Tibial artery (tissue), 4 donors: ENCODE data around the gene PLEKHB2.
"Not testable (repeated sequence)": the region's sequence is repeated elsewhere in the genome, so short reads cannot be mapped to it uniquely, and the experiment has no call there.

Source experiments
- DNase-seq, 2 donors: peaks; one replicate each; pipeline ENCODE4 v3.0.0-alpha.2; 2019
- H3K27ac ChIP-seq, 2 donors: fragments of 200-600 bp; sonication (generic) in 1 of 2; 1 replicate in 1 of 2; 2 replicates in 1 of 2; pipeline ENCODE4 v1.5.1; 2018 to 2019; ENCODE audit warnings: mild to moderate bottlenecking in 1 of 2
- H3K27me3 ChIP-seq, 2 donors: fragments of 200-600 bp; sonication (generic) in 1 of 2; one replicate each; pipeline versions ENCODE4 v1.5.1 to v1.6.0; 2016 to 2019
- H3K36me3 ChIP-seq, 3 donors: fragments of 200-600 bp; sonication (generic) in 2 of 3; one replicate each; pipeline ENCODE4 v1.5.1; 2016 to 2019; ENCODE audit warnings: mild to moderate bottlenecking in 2 of 3
- H3K4me1 ChIP-seq, 4 donors: fragments of 200-600 bp; sonication (generic) in 2 of 4; 1 replicate in 3 of 4; 2 replicates in 1 of 4; pipeline ENCODE4 v1.5.1; 2016 to 2019
- H3K4me3 ChIP-seq, 2 donors: fragments of 200-600 bp; sonication (generic) in 1 of 2; 1 replicate in 1 of 2; 2 replicates in 1 of 2; pipeline ENCODE4 v1.5.1; 2018 to 2019; ENCODE audit warnings: mild to moderate bottlenecking in 2 of 2
- H3K9me3 ChIP-seq, 3 donors: fragments of 200-600 bp; sonication (generic) in 1 of 3; one replicate each; pipeline ENCODE4 v1.5.1; 2016 to 2019
- intact Hi-C: fragments of 100-400 bp; cut with DNase I; formaldehyde crosslinking; loops from one replicate; pipeline ENCODE4 v1.15.0; 2023; ENCODE audit warnings: low total_unique reads
- TF ChIP-seq, protein P1 (sequence below), 2 experiments: fragments of 200-600 bp in 1 of 2; fragments of 450-650 bp in 1 of 2; IDR thresholded peaks; one replicate each; pipeline ENCODE4 v1.5.1; 2017 to 2019; ENCODE audit warnings: antibody characterized with exemption in 2 of 2, mild to moderate bottlenecking in 1 of 2, moderate library complexity in 1 of 2

The PLEKHB2 gene

DNA sequence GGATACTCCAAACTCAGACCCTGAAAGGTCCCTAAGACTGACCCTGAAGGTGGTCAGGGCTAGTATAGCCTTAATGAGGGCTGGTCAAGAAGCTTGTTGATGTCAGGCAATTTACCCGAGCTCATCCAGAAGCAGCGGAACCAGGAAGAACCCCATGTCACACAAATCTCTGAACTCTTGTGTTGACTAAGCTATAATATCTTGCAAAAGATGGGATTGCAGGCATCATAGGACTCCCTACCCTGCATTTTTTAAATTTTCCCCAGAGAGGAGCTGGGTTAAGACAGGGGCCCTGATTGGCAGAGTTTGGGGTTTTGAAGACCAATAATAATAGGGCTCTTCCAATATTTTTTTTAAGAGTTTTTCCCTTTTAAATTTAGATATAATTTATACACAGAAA is 2.0 kb upstream of the PLEKHB2 start:
- H3K27me3 ChIP-seq, result no peaks in the 10 kb centered on the region
- H3K4me1 ChIP-seq, result peaks cover 0 to 32% (median 20%) of the 10 kb centered on the region in 4 donors
- no peak overlapping the region for H3K4me3 ChIP-seq
- TF ChIP-seq, protein P1, sequence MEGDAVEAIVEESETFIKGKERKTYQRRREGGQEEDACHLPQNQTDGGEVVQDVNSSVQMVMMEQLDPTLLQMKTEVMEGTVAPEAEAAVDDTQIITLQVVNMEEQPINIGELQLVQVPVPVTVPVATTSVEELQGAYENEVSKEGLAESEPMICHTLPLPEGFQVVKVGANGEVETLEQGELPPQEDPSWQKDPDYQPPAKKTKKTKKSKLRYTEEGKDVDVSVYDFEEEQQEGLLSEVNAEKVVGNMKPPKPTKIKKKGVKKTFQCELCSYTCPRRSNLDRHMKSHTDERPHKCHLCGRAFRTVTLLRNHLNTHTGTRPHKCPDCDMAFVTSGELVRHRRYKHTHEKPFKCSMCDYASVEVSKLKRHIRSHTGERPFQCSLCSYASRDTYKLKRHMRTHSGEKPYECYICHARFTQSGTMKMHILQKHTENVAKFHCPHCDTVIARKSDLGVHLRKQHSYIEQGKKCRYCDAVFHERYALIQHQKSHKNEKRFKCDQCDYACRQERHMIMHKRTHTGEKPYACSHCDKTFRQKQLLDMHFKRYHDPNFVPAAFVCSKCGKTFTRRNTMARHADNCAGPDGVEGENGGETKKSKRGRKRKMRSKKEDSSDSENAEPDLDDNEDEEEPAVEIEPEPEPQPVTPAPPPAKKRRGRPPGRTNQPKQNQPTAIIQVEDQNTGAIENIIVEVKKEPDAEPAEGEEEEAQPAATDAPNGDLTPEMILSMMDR (IDR thresholded peaks at IDR 0.05), result no peak
- no peaks in the 10 kb centered on the region for H3K36me3 ChIP-seq
- DNase-seq, result no peak
- H3K27ac ChIP-seq, result peak overlapping the region in 1 of 2 donors; percentile 18
- intact Hi-C loops, result no loop called here
- H3K9me3 ChIP-seq, result no peaks in the 10 kb centered on the region

DNA sequence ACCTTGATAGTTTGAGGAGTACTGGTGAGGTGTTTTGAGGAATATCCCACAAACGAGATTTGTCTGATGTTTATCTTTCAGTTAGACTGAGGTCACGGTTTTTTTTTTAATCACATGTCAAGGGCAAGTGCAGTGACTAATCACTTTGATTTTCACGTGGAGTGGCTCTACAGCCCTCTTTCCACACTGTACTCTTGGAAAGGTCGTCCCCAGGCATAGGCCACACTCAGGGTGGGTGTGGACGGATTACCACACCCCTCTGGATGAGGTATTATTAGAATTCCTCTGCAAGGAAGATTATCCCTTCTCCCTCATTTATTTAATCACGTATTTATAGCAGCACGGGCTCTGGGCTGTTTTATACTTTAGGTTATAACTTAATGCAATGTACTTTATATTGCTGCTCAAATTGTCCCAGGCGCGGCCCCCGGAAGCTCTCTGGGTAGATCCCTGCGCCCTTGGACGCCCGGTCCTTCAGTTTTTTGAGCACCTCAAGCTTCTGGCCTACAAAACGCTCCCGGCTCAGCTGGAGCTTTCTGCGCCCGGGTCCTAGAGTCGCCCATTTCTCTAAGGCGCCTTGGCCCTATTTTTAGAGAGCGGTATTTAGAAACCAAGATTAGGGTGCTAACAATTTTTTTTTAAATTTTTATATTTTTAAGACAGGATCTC is 515 bp upstream of the PLEKHB2 start:
- Histone ChIP-seq H3K36me3 (no peaks in the 10 kb centered on the region), H3K4me1 (peaks cover 0 to 34% (median 20%) of the 10 kb centered on the region in 4 donors), H3K27ac (peak overlapping the region; percentile 90 to 91), H3K4me3 (peak overlapping the region; percentile 86 to 88), H3K9me3 (no peaks in the 10 kb centered on the region), H3K27me3 (no peaks in the 10 kb centered on the region)
- TF ChIP-seq, protein P1 (IDR thresholded peaks at IDR 0.05), result no peak
- intact Hi-C loops, result no loop called here
- peak; percentile 76 to 78 for DNase-seq

DNA sequence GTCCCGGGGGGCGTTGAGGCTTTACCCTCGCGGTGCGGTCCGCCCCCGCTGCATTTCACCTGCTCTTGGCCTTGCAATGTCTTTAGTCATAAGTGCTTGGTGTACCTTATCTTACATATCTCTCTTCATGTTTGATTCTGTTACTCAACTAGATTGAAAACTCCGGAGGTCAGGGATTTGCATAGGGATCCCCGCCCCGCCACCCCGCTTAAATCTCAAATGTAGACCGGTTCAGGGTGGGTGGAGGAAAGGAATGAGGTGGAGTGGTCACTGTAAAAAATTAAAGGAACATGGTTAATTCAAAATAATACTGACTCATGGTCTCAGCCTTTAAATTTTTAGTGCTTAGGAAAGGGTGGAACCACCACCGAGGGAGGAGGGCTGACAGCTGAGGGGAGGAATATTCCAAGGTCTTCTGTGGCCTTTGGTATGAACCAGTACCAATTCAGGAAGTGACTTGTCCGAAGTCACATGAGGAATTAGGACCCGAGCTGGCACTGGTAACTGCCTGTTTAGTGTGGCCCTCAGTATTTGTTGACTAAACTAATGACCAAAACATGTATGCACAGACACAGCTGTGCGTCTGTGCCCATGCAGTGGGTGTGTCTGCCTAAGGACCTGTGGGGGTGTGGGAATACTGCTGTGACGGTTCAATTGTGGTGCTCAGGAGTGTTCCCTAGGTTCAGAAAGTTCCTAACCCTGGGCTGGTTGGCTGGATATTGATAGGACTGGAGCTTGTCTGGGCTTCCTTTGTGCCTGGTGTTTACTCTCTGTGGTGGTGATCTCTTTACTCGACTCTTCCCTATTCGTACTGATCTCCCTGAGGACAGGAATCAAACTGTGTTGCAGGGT is 1.0 kb downstream of the PLEKHB2 start:
- H3K4me1 ChIP-seq, result peaks cover 0 to 34% (median 20%) of the 10 kb centered on the region in 4 donors
- intact Hi-C loops, result no loop called here
- H3K27me3 ChIP-seq, result no peaks in the 10 kb centered on the region
- H3K36me3 ChIP-seq, result no peaks in the 10 kb centered on the region
- DNase-seq, result peak; percentile 47 to 67
- no peaks in the 10 kb centered on the region for H3K9me3 ChIP-seq
- TF ChIP-seq, protein P1 (IDR thresholded peaks at IDR 0.05), result no peak
- peak overlapping the region; percentile 86 to 88 for H3K4me3 ChIP-seq
- peak overlapping the region; percentile 90 to 91 for H3K27ac ChIP-seq

DNA sequence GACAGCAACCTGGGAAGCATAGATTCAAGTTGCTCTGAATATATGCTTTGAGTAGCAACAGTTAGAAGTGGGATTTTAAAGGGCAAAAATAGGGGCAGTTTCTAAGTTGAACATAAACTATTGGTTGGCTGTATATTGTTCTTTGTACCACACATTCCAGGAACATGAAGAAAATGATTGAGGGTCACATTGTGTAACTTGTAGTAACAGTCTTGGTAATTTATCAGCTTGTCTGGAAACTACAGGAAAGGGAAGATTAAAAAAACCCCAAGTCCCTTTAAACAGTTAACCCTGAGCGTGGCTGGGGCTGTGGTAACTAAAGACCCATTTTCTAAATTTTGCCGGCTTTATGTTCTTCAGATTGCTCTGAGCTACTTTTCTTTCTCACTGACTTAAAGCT is 7.4 kb downstream of the PLEKHB2 start:
- Histone ChIP-seq H3K4me3 (no peak overlapping the region), H3K9me3 (no peaks in the 10 kb centered on the region), H3K27me3 (no peaks in the 10 kb centered on the region), H3K4me1 (peaks cover 0 to 21% (median 6%) of the 10 kb centered on the region in 4 donors), H3K27ac (no peak overlapping the region), H3K36me3 (no peaks in the 10 kb centered on the region)
- intact Hi-C loops, result no loop called here
- TF ChIP-seq, protein P1 (IDR thresholded peaks at IDR 0.05), result no peak
- DNase-seq, result no peak

DNA sequence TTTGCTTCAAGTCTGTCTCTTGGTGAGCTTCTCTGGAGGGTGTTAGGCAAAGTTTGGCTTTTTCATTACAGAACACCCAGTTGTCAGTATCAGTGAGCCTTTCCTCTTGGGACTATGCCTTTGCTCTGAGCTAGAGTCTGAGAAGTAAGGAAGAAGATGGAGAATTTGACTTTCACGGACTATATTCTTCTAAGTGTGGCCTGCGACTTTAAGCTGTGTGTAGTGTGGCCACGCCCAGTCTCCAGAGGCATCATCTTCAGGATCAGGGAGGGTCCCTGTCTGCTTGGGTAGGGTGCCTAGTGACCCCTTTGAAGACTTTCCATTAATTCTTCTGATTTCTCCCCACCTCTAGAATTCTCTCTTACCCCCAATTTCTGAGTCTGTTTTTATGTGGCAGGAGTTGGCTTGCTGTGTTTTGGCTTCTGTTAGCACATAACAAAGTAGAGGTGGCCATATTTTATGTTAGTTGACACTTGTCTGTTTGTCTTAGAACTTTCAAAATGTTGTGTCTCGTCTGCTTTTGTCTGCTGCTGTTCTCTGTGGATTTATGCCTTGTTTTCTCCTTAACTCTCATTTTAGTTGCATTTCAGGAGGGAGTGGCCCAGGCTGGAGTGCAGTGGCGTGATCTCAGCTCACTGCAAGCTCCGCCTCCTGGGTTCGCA is 8.6 kb downstream of the PLEKHB2 start:
- no peaks in the 10 kb centered on the region for H3K36me3 ChIP-seq
- intact Hi-C loops, result no loop called here

DNA sequence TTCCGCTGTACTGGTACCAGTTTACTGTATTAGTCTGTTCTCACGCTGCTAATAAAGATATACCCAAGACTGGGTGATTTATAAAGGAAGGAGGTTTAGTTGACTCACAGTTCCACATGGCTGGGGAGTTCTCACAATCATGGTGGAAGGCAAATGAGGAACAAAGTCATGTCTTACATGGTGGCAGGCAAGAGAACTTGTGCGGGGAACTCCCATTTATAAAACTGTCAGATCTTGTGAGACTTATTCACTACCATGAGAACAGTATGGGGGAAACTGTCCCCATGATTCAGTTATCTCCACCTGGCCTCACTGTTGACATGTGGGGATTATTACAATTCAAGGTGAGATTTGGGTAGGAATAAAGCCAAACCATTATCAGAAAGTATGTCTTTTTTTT is 9.8 kb downstream of the PLEKHB2 start:
- intact Hi-C loops, DNase-seq, H3K36me3 ChIP-seq, H3K27me3 ChIP-seq, H3K27ac ChIP-seq, H3K4me3 ChIP-seq, H3K9me3 ChIP-seq: not testable (repeated sequence)
- peaks cover 0 to 13% (median 4%) of the 10 kb centered on the region in 4 donors for H3K4me1 ChIP-seq

More for the DNA sequence above, 8.6 kb downstream of the PLEKHB2 start:
- Histone ChIP-seq H3K9me3 (no peaks in the 10 kb centered on the region), H3K4me1 (peaks cover 0 to 13% (median 4%) of the 10 kb centered on the region in 4 donors), H3K27ac (no peak overlapping the region), H3K4me3 (no peak overlapping the region), H3K27me3 (no peaks in the 10 kb centered on the region)
- no peak for DNase-seq
- TF ChIP-seq, protein P1 (IDR thresholded peaks at IDR 0.05), result no peak
